C4-2B (cell line): ENCODE results near the gene MORC3.

Experiments
- ZFX ChIP-seq: fragments of 450-650 bp; IDR thresholded peaks from 2 replicates; pipeline ENCODE4 v1.6.1; 2017
- TF ChIP-seq, protein P1 (sequence below): fragments of 450-650 bp; conservative IDR thresholded peaks from 2 replicates; pipeline ENCODE4 v1.5.1; 2017; ENCODE audit warnings: mild to moderate bottlenecking

DNA sequence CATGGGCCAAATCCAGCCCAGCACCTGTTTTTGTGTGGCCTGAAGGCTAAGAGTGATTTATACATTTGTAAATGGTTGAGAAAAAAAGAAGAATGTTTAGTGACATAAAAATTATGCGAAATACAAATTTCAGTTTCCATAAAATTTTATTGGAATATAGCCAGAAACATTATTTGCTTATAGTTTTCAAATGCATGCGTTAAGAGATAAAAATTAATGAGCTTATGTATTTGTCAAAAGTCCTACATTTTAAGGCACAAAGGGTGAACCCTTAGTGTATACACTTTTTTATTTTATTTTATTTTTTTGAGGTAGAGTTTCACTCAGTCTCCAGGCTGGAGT, 2.1 kb downstream of the MORC3 start:
- TF ChIP-seq, protein P1, sequence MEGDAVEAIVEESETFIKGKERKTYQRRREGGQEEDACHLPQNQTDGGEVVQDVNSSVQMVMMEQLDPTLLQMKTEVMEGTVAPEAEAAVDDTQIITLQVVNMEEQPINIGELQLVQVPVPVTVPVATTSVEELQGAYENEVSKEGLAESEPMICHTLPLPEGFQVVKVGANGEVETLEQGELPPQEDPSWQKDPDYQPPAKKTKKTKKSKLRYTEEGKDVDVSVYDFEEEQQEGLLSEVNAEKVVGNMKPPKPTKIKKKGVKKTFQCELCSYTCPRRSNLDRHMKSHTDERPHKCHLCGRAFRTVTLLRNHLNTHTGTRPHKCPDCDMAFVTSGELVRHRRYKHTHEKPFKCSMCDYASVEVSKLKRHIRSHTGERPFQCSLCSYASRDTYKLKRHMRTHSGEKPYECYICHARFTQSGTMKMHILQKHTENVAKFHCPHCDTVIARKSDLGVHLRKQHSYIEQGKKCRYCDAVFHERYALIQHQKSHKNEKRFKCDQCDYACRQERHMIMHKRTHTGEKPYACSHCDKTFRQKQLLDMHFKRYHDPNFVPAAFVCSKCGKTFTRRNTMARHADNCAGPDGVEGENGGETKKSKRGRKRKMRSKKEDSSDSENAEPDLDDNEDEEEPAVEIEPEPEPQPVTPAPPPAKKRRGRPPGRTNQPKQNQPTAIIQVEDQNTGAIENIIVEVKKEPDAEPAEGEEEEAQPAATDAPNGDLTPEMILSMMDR = no peak
- no peak for TF ChIP-seq ZFX
